GM18517 (cell line): ENCODE measurements around the gene TRH.
"Not testable (repeated sequence)": the region's sequence is repeated elsewhere in the genome, so short reads cannot be mapped to it uniquely, and the experiment has no call there.

Experiments used
- ATAC-seq: cut with Tn5 transposase; IDR thresholded peaks from one replicate; pipeline ENCODE4 v1.9.1; 2021; ENCODE audit warnings: mild to moderate bottlenecking, moderate library complexity; ENCODE audit not compliant: unreplicated experiment

The TRH gene

DNA sequence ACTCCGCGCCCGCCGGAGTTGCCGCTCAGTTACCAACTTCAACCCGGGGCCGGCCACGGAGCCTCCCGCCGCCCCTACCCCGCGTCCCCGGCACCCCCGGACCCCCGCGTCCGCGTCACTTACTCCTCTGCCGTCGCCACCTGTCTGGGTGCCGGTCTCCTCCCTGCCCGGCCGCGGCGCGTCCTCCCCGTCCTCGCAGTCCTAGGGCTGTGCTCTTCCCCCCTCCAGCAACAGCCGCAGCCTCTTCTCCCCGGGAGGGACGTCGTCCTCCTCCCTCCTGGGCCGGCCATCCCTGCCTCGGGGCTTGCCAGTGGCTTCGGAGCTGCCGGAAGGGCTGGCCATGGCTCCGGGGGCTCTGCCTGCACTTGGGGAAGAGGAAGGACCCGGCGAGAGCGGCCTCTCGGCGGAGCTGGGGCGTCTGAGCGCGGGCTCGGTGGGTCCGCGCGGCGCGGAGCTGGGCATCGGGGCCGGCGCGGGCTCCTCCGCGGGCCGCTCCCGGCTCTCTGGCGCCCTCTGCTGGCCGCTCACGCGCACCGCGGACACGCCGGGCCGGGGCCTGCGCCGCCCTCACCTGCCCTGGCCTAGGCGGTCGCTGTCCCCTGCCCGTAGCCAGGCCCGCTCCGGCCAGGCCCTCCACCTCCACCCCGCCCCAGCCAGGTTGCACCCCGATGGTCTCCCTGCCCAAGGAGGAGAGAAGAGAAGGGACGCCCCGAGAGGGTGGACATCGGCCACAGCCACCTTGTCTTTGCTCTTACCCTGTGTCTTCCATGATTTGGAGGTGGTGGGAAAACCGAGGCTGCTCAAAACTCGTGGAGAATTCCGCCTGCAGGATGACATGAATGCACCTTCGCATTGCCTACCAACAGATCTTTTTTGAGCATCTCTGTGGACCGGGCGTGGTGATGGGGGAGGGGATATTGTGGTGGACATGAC is 28.4 kb downstream of the TRH start:
- ATAC-seq: not testable (repeated sequence)

GRCh38 chr3:130010556-130010955 is 36.0 kb downstream of the TRH start:
- no peak for ATAC-seq

DNA sequence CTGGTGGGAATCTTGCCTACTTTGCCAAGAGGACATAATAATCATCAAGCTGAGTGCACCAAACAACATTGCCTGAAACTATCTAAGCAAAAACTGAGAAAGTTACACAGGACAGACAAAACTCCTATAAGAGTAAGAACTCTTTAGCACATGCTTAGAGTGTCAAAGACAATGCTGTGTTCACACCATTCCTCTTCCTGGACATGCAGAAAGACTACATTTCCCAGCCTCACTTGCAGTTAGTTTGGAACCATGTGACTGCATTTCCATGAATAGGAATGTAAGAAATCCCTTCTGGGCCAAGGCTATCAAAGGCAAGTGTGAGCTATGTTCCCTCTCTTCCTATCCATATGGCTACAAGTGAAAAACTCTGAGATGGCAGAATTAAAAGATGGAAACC is 37.6 kb downstream of the TRH start:
- ATAC-seq: not testable (repeated sequence)

- ATAC-seq: not testable (repeated sequence)
Observed at GRCh38 chr3:130013246-130013645, 38.7 kb downstream of the TRH start.

GRCh38 chr3:130014526-130014925 is 40.0 kb downstream of the TRH start:
- no peak for ATAC-seq

GRCh38 chr3:130017661-130018060 is 43.1 kb downstream of the TRH start:
- not testable (repeated sequence) for ATAC-seq

DNA sequence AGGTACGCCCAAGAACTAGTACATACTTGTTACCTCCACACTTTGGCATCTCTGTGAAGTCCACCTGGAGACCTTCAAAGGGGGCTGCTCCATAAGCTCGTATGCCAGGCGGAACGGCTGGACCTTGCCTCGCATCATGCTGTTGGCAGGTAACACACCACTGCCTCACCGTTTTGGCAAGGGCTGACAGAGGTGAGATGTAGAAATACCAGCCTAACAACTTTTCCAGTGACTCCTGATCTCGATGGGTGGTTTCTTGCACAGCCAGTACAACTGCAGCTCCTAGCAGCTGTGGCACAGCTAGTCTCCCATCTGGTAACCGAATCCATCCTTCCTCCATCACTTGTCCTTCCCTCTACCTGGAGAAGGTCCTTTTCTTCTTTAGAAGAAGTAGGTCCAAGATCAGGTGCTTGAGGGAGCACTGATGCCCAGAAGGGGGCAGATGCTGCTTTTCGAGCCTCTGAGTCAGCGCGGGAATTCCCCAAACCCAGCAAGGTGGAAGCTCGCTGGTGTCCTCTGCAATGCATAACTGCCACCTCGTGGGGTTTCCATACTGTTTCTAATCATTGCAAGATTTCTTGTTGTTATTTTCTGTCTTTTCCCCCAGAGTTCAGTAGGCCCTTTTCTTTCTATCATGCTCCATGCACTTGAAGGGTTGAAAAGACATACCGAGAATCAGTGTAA is 51.8 kb downstream of the TRH start:
- not testable (repeated sequence) for ATAC-seq

GRCh38 chr3:130027437-130027836 is 52.9 kb downstream of the TRH start:
- ATAC-seq: not testable (repeated sequence)
